ENCODE measurements around the gene GRK5.

Gene GRK5

GRCh38 chr10:119451300-119451896 lies 244.0 kb downstream of the GRK5 start:
- no peak overlapping the region for H3K27ac ChIP-seq
- H3K36me3 ChIP-seq (replicated peaks): no peaks in the 10 kb centered on the region

GRCh38 chr10:119452396-119452795 lies 245.0 kb downstream of the GRK5 start:
- no peaks in the 10 kb centered on the region for H3K27me3 ChIP-seq (replicated peaks)
- no peak overlapping the region for H3K27ac ChIP-seq
- in situ Hi-C loops (cut with HindIII; ENCODE audit: low pct_ligation_motif_present, low sequenced_read_pairs): no loop called here
- H3K36me3 ChIP-seq (replicated peaks): no peaks in the 10 kb centered on the region
- TF ChIP-seq, protein P1, sequence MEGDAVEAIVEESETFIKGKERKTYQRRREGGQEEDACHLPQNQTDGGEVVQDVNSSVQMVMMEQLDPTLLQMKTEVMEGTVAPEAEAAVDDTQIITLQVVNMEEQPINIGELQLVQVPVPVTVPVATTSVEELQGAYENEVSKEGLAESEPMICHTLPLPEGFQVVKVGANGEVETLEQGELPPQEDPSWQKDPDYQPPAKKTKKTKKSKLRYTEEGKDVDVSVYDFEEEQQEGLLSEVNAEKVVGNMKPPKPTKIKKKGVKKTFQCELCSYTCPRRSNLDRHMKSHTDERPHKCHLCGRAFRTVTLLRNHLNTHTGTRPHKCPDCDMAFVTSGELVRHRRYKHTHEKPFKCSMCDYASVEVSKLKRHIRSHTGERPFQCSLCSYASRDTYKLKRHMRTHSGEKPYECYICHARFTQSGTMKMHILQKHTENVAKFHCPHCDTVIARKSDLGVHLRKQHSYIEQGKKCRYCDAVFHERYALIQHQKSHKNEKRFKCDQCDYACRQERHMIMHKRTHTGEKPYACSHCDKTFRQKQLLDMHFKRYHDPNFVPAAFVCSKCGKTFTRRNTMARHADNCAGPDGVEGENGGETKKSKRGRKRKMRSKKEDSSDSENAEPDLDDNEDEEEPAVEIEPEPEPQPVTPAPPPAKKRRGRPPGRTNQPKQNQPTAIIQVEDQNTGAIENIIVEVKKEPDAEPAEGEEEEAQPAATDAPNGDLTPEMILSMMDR (IDR thresholded peaks at IDR 0.05; ENCODE audit: low read depth, low read length, missing control alignments): no peak
- no peak for DNase-seq
- H3K4me3 ChIP-seq (ENCODE audit: low read depth, low read length): no peak overlapping the region

More at GRCh38 chr10:119451300-119451896, 244.0 kb downstream of the GRK5 start:
- TF ChIP-seq, protein P1 (IDR thresholded peaks at IDR 0.05; ENCODE audit: low read depth, low read length, missing control alignments): no peak
- Histone ChIP-seq H3K4me3 (ENCODE audit: low read depth, low read length) (no peak overlapping the region), H3K27me3 (replicated peaks) (no peaks in the 10 kb centered on the region)
- in situ Hi-C loops (cut with HindIII; ENCODE audit: low pct_ligation_motif_present, low sequenced_read_pairs): no loop called here
- no peak for DNase-seq

DNA sequence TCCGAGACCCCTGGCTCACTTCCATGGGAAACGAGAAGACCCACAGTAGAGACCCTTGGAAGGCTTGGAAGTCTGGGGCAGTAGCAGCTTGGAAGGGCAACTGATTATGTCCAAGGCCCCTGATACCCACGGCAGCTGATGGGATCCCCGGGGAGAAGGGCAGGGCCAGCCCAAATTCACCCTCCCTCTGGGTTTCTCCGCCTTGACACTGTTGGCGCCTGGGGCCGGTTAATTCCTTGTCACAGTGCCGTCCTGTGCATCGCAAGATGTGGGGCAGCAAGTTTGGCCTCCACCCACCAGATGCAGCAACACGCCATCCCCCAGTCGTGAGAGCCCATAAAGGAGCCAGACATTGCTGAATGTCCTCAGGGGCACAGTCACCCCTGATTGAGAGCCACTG lies 245.9 kb downstream of the GRK5 start:
- Histone ChIP-seq H3K27ac (no peak overlapping the region), H3K27me3 (replicated peaks) (no peaks in the 10 kb centered on the region), H3K36me3 (replicated peaks) (no peaks in the 10 kb centered on the region), H3K4me3 (ENCODE audit: low read depth, low read length) (no peak overlapping the region)
- TF ChIP-seq, protein P1 (IDR thresholded peaks at IDR 0.05; ENCODE audit: low read depth, low read length, missing control alignments): no peak
- in situ Hi-C loops (cut with HindIII; ENCODE audit: low pct_ligation_motif_present, low sequenced_read_pairs): no loop called here
- no peak for DNase-seq

GRCh38 chr10:119454316-119454715 lies 246.9 kb downstream of the GRK5 start:
- in situ Hi-C loops (cut with HindIII; ENCODE audit: low pct_ligation_motif_present, low sequenced_read_pairs): no loop called here
- no peaks in the 10 kb centered on the region for H3K27me3 ChIP-seq (replicated peaks)
- no peak for DNase-seq
- TF ChIP-seq, protein P1 (IDR thresholded peaks at IDR 0.05; ENCODE audit: low read depth, low read length, missing control alignments): no peak
- H3K36me3 ChIP-seq (replicated peaks): no peaks in the 10 kb centered on the region
- H3K4me3 ChIP-seq (ENCODE audit: low read depth, low read length): no peak overlapping the region
- H3K27ac ChIP-seq: no peak overlapping the region

- TF ChIP-seq, protein P1 (IDR thresholded peaks at IDR 0.05; ENCODE audit: low read depth, low read length, missing control alignments): no peak
- H3K36me3 ChIP-seq (replicated peaks): no peaks in the 10 kb centered on the region
- no peak overlapping the region for H3K27ac ChIP-seq
- DNase-seq: no peak
- H3K4me3 ChIP-seq (ENCODE audit: low read depth, low read length): no peak overlapping the region
- in situ Hi-C loops (cut with HindIII; ENCODE audit: low pct_ligation_motif_present, low sequenced_read_pairs): no loop called here
- H3K27me3 ChIP-seq (replicated peaks): no peaks in the 10 kb centered on the region
These were observed 247.6 kb downstream of the GRK5 start for GRCh38 chr10:119454990-119455389.

Data from brain microvascular endothelial cell (primary cell).